GM21723 (cell line): Measurements from ENCODE around the gene SLCO2A1.

ENCODE experiments used
- ATAC-seq: cut with Tn5 transposase; IDR thresholded peaks from one replicate; pipeline ENCODE4 v1.9.1; 2021; ENCODE audit warnings: mild to moderate bottlenecking, moderate library complexity; ENCODE audit not compliant: unreplicated experiment

The SLCO2A1 gene

DNA sequence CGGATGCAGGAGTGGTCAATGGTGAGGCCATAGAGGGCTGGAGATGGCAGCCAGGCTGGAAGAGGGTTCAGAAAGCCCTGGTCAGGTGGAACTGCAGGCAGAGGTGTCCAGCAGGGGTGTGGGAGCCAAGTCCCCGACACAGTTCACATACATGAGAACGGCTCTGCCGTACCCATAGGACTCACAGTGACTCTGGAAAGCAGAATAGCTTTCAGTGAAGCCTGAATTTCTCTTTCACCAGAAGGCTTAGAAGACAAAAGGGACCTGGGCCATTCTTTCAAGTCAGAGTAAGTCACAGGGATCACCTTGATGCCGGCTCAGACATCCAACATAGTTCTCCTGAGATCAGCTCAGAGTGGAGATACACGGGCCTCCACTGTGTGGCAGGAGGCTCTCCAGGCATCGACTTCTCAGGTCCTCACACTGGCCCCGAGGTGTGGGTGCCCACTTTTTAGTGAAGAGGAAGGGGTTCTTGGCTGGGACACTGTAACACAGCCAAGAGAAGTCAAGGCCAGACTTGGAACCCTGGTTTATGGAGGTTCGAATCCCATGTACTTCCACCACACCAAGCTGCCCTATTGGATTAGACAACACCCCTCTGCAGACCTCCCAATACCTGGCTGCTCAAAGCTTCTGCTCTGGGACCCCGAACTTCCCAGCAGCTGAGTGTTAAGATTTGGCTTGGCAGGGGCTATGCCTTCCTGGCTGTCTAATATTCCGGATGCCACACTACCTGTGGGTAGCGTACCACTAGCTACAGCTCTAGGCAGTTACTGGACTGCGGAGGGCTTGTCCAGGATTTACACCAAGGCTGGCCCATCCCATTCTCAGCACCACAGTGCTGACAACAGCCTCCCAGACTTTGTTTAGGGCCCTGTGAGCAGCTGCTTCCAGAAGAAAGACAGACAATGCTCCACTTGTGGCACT, 93.6 kb downstream of the SLCO2A1 start:
- no peak for ATAC-seq

DNA sequence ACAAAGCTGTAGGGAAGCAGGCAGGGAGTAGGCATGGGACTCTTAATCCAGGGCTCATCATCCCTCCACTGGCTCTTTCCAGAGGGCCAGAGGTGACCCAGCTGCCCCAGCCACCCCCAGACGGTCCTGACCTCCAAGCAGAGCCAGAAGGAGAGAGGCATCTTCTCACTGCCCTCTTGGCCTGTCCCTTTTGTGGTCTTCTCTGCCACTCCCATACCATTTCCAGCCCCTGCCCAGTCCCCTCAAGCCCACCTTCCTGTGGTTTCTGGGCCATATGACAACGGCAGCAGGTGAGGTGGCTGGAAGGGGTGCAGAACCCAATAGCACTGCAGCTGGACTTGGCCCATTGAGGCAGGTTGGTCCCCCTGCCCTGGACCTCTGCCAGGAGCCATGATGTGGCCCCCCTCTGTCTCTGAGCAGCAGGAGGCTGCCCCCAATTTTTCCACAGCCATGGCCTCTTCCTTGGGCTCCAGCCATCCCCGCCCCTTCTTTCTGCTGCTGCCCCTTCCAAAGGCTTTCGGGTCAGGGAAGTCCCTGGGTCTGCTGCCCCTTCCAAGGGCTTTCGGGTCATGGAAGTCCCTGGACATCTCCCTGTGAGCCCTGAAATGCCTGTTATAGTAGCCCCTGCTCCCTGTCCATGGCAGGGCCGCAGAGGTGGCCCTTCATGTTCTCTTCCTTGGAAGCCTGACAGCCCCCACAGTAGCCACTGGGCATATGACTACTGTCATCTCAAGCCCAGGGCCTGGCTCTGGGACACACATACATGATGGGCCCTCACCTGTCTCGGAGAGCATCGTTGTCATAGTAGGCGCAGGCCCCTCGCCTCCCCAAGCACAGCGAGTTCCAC, 94.5 kb downstream of the SLCO2A1 start:
- no peak for ATAC-seq

- no peak for ATAC-seq
Observed at GRCh38 chr3:133934073-133934970, 95.4 kb downstream of the SLCO2A1 start.

DNA sequence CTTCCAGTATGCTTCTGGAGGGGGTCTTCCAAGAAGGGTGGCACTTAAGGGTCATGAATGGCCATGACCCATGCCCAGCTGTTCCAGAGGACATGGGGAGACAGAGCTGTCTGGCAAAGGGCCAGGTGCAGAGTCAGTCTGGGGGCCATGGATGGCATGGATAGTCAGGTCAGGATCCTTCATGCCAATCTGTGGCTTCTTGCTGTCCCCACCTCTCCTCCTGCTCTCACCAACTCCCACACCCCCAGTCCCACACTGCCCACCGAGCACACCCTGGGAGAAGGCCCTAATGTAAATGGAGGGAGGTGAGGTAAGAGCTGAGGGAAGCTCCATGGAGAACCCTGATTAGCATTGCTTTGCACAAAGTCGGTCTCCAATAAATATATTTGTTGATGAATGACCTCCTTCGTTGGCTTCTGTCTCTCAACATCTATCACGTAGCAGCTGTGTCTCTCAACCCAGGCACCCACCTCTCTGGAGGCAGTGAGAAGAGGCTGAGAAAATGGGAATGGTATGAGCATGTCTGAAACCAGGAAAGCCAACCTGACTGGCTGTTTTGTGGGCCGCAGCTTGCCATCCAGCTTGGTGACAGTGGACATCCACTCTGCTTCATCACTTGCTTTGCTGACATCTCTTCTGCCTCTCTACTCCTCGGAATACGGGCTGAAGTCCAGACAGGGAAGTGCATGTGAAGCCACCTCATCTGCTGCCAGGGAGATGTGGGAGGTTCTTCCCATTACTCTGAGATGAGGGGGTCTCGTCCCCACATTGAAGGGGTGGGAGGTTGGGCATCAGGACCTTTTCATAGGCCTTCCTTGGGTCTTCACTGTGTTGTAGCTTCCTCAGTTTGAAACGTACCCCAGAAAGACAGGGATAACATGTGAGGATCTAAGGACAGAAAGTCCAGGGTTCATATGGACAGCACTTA, 96.4 kb downstream of the SLCO2A1 start:
- ATAC-seq = no peak

DNA sequence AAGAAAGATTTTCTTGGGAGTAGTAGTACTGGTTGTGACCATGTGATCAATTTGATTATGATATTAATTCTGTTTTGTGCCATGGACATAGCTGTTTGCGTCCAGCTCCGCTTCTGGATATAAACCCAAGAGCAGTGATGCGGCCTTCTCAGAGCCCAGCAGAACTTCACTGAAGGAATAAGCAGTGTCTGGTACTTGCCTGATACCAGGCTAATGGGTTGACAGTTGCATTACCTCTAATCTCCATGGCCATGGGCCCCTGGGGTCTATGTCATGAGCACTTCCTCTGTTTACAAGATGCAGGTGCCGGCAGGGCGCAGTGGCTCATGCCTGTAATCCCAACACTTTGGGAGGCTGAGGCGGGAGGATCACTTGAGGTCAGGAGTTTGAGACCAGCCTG, 97.7 kb downstream of the SLCO2A1 start:
- ATAC-seq = no peak

DNA sequence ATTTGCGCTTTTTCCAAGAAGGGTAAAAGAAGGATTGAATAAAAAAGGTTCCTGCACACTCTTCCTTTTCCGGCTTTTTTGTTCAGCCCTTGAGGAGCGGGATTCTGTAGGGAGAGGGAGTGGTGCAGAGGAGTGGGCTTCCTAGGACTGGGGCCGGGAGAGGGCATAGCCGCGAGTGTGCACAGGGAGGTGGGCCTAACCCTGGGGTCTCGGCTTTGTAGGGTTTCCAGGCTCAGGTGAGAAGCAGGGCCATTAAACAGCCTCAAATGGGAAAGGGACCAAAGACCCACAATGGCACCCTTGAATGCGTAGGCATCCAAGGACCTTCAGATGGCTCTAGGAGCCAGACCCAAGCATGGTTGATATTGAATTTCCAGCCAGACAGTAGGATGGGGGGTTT, 98.6 kb downstream of the SLCO2A1 start:
- ATAC-seq = no peak

DNA sequence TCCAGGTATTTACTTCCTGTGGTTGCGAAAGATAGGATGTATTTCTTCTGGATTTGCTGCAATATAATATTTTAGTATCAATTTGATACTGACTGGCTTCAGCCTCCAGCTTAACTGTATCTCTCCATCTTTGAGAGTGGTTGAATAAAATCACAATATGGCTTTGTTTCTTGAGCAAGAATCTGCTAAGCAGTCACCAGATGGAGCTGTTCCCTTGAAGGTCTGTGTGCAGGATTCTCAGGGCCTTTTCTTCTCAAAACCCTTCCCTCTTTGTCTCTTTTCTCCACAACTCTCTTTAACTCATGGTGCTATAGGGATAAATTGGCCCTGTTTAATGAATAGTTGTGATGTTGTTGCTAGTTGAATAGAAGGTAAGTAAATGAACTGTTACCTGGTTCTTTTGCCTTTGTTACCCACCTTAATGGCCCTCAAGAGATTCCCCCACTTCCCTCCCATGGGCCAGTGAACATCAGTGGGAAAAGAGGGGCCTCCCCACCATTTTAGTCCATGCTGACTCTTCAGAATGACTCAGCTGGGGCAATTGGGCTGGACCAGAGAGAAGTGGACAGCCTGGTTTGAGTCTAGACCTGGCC, 99.3 kb downstream of the SLCO2A1 start:
- ATAC-seq = no peak

GRCh38 chr3:133928903-133929607, 100.7 kb downstream of the SLCO2A1 start:
- no peak for ATAC-seq

DNA sequence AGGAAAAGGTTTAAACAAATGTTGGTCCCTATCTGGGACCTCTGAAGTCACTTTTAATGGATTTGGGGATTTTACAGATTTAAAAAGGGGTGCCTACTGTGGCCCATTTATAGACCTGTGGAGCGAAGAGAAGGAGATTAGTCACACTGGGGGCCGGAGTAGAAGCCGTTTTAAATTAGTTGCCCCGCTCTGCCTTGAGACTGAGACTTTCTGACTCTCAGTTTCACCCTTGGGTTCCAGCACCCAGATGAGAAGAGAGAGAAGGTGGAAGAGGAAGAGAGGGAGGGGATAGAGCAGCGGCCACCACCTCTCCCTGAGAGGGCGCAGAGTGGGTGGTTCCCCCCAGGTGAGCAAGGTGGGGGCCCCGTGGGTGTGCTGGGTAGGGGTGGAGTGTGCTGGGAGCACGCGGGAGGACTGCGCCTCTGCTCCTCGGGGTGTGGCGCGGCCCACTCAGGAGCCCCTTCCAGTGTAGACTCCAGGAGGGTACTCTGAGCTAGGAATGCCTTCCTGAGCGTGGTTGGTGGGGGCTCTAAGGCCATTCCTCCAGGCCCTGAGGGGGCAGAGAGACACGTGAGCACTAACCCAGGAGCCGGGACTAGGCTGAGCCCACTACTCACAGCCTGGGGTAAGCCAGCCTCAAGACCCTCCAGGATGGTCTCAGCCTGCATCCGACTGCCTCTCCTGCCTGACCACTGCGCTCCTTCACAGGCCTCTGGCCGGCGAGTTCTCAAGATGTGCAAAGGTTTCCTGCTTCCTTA, 101.4 kb downstream of the SLCO2A1 start:
- ATAC-seq = no peak

DNA sequence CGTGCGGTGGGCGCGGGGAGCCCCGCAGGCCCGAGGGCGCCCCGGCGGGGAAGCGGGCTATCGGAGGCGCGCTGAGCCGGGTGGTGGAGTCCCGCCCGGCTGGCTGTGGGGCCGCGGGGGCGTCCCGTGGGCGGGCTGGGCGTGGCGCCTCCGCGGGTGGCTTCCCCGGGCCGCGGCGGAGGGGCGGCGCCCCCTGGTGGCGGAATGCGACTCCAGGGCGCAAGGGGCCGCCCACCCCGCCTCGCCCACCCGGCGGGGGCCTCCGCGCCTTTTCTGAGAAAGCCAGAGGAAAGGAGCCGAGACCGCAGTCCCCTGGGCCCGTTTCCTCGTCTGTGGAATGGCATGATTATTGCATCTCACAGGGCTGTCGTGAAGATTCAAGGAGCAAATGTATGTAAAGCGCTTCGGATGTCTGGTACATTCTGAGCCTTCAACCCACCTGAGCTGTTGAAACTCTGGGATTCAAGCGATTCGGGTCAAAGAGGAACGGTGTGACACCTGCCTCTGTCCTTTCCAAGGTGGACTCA, 102.1 kb downstream of the SLCO2A1 start:
- peak; percentile 55 for ATAC-seq

- ATAC-seq = peak; percentile 5
Observed at GRCh38 chr3:133926736-133927539, 102.8 kb downstream of the SLCO2A1 start.

DNA sequence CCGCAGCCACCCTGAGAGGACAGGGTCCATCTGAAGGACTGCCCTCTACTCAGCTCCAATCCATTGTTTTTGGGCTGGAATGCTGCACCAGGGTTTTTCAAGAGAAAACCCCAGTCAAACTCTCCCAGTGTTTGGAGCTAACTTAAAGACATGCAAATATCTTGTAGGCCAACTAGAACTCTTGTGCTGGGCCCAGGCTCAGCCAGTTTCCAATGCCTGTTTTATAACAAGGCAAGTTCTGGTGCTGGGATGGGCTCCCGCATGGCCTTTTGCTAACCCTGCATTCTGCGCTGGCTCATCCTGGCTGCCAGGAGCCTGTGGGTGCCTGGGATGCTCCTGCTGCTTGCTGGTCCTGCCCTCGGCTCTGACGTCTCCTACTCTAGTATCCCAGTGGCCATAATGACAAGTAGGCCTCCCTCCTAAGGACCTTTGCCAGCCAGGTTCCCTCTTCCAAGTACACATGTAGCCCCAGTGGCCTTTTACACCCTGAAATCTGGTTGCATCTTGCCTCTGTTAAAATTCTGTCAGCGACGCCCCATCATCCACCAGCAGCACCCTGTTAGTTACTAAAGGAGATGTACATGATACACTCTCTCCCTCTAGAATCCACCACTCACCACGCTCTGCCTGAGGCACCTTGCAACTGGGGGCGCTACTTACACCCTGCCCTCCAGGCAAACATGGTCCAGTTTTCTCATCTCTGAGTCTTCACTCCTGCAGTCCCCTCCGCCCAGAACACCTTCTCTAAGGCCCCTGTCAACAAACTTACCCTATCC, 103.6 kb downstream of the SLCO2A1 start:
- no peak for ATAC-seq

GRCh38 chr3:133924041-133924440, 105.7 kb downstream of the SLCO2A1 start:
- ATAC-seq = no peak

GRCh38 chr3:133921592-133921991, 108.1 kb downstream of the SLCO2A1 start:
- ATAC-seq = no peak

DNA sequence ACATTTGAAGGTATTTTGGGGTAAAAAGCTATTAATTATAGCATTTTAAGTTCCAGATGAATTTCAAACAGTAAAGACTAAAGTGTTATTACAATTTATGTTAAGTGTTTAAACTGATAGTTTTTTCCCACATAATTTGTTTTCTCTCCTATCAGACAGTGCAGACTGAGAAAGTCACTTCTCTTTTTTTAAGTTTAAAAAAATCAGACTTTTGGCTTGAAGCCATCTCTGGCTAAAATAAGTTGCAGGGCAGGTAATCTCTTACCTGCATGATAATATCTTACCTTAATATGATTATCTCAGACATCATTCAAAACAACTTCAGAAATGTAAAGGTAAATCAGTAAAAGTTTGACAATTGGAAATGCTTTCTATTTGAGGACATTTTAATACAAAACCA, 112.6 kb downstream of the SLCO2A1 start:
- no peak for ATAC-seq
